MM.1S (cell line): ENCODE results near the gene CTXN1.

Experiments
- CTCF ChIP-seq: fragments of 300-600 bp; sonication (generic); IDR thresholded peaks from 2 replicates; pipeline ENCODE4 v1.5.1; 2016; ENCODE audit warnings: antibody characterized with exemption, low read length, mixed read lengths
- EZH2 ChIP-seq: fragments of 300-600 bp; sonication (generic); optimal IDR thresholded peaks from 2 replicates; pipeline ENCODE3; 2017; ENCODE audit warnings: low read depth, mild to moderate bottlenecking, antibody characterized with exemption, low read length, mixed read lengths
- EZH2phosphoT487 ChIP-seq: fragments of 300-600 bp; sonication (generic); IDR thresholded peaks from 2 replicates; pipeline ENCODE4 v1.6.1; 2018; ENCODE audit warnings: antibody characterized with exemption, low read length

GRCh38 chr19:7900931-7901330 lies 25.0 kb downstream of the CTXN1 start:
- TF ChIP-seq EZH2 (no peak), CTCF (no peak), EZH2phosphoT487 (no peak)
